Hematopoietic multipotent progenitor cell treated with erythropoietin and hydrocortisone succinate and interleukin-3 and kit ligand, for 4 days (in vitro differentiated cells): ENCODE results near the gene ANK2.

Experiments
- DNase-seq: peaks from one replicate; pipeline ENCODE4 v3.0.0-alpha.2; 2015

The ANK2 gene

DNA sequence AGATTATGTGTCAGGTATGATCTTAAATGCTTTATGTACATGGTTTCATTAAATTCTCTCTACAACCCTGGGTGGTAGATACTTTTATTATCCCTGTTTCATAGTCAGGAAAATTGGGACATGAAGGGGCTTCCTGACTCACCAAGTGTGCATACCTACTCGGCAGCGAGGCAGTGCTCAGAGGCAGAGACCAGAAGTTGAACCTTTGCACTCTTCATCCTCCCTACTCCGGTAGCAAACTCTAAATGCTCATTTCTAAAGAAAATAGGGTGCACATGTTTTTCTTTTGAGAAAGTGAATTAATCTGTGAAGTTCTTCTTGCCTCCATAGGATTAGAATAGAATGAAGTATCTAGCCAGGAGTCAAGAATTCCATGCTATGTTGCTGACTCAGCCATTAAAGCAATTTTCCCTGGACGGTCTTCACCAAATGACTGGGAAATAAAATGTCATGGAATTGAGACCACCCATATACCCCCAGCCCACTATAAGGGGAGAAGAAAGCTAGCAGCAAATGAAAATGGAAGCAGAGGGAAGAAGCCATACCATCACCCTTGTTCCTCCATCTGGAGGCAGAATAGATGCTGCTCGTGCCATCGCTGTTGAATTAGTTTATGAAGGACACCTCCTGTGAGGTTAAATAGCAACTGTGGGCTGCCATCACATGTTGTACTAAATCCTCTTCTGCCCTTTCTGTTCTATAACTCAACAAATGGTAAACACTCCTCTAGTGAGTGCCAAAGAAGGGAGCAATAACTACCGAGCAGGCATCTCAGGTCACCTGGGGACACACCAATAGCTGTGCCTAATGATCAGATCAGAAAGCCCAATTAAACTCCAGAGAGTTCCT lies 356.6 kb downstream of the ANK2 start:
- DNase-seq = no peak

DNA sequence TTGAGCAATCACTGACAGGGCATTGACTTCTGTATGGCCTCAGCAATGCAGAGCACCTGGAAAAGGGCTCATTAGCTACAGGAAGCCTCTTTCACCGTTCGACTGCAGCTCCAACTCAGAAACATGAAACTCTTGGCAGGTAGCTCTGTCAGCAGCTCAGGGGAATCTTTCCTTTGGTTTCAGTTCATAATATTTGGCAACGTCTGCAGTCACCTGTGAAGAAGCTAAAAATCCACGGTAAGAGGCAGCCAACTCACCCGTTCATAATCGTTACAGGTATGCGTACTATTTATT lies 357.2 kb downstream of the ANK2 start:
- DNase-seq = no peak

DNA sequence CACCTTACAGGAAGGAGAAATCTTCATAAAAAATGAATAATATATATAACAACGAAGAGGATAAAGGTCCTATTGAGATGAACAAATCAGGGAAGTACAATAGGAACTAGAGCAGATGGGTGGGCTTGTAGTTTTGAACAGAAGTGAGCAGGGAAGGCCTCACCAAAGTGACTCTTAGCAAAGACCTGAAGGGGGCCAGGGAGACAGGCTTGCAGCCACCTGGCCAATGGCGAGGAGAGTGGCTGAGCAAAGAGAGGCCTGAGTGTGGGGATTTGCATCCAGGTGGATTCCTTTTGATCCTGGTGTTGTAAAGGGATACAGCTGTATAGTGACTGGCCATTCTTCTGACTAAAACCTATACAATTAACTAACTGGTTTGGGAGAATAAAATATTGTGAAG lies 358.0 kb downstream of the ANK2 start:
- DNase-seq = no peak

DNA sequence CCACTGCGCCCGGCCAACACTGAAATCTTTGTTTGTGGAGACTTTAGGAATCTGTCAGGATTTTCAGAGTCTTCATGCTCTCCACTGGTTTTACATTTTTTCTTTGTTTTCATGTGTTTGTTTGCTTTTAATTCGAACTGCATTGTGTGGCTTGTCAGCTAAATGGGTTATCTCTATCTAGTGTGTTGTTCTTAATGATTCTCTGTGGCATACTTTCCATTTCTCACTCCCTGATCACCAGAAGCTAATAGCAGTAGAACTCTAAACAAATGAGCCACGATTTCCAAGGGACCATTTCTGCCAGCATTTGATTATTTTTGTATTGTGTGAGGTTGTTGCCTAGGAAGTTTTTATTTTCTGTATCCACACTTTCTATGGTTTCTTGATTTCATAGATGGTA lies 359.7 kb downstream of the ANK2 start:
- DNase-seq = no peak

DNA sequence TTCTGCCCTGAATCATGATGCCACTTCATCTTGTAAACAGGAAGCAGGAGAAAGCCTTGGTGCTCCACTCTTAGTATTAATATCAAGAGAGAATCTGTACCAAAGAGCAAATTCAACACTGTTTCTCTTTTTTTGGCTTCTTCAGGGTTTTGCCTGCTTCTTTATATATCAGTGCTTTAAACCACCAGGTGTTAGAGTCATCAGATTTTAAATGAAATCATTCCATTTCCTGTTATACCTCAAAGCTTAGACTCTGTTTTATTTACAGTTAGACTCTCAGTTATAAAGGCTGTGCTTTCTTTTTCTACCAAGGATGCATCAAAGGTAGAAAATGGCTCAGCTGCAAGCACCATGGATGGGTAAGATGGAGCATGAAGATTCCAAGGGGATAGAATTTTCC lies 361.2 kb downstream of the ANK2 start:
- no peak for DNase-seq

DNA sequence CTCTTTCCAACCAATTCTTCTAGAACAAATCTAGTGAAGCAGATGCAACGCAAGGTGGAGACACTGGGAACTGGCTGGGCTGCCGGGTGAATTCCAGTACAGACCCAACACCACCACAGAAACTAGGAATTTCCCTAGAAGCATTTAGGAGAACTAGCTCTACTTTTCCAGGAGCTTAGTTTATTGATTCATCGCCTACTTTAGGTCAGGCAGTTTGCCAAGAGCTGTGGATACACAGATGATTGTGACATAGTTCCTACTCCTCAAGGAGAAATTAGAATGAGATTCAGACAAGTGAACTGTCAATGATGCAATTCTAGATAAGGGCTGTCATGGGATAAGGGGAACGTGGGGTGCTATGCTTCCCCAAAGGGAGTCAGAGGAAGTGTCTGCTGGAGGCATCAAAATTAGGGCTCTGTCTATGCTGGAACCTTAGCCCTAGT lies 362.1 kb downstream of the ANK2 start:
- DNase-seq = no peak

DNA sequence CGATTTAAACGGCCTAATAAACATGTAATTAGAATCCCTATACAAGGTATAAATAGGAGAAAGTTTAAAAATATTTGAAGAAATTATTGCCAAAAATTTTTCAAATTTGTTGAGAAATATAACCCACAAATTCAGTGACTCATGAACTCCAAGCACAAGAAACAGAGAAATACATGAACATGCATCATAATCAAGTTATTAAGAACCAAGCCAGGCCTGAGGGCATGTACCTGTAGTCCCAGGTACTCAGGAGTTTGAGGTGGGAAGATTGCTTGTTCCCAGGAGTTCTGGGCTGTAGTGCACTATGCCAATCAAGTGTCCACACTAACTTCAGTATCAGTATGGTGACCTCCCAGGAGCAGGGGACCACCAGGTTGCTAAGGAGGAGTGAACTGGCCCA lies 370.2 kb downstream of the ANK2 start:
- DNase-seq = no peak

DNA sequence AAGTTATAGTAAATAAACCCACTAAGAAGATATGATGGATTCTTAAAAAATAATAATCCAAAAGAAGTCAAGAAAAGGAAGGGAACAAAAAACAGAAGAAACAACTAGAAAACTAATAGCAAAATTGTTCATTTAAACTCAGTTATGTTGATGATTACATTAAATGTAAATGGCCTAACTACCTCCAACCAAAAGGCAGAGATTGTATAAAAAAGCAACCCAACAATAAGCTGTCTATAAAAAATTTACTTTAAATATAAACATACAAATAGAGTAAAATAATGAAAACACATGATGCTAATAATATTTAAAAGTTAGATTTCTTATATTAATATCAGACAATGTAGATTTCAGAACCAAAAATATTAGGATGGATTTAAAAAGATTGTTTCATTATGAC lies 371.5 kb downstream of the ANK2 start:
- no peak for DNase-seq

DNA sequence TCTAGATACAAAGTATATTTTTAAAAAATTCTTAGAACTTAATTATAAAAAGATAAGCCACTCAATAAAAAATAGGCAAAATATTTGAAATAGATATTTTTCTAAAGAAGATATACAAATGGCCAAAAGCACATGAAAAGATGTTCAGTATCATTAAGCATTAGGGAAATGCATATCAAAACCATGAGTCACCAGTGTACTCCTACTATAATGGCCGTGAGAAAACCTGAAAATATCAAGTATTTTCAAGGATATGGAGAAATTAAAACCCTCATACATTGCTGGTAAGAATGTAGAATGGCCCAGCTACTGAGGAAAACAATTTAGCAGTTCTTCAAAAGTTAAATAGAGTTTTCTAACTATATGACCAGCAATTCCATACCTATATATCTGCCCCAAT lies 374.2 kb downstream of the ANK2 start:
- DNase-seq = no peak

DNA sequence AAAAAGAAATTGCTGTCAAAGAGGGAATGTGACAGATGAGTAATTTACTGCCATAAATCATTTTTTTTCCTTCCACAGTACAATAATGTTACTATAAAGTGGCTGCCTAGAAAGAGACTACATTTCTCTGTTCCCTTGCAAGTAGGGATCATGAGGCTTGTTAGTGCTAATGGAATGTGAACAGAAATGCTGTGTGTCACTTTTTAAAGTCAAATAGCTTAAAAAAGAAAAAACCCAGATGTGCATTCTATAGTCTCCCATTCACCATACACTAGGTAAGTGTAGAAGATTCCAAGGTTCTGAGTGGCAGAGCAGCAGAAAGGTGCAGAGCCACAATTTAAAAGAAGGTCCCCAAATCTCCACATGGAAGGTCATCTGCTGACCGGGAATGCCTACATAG lies 383.7 kb downstream of the ANK2 start:
- no peak for DNase-seq
